8988T (cell line): ENCODE measurements around the gene INO80E.
A peak's percentile ranks its signal among the peaks of the same experiment; 100 is the strongest.
"Not testable (repeated sequence)": the region's sequence is repeated elsewhere in the genome, so short reads cannot be mapped to it uniquely, and the experiment has no call there.

Experiments used
- DNase-seq: peaks from one replicate; pipeline ENCODE4 v3.0.0; 2011

INO80E gene

GRCh38 chr16:30010844-30011713 is 15.0 kb downstream of the INO80E start, which contains the start of gene DOC2A:
Gene DOC2A, minus strand, starts transcription at chr16:30011027. Its CDS starts 805 bp downstream, at chr16:30010222.
- no peak for DNase-seq

GRCh38 chr16:30011714-30012504 is 15.9 kb downstream of the INO80E start:
- DNase-seq: no peak

- not testable (repeated sequence) for DNase-seq
Observed at GRCh38 chr16:30012598-30012997, 16.6 kb downstream of the INO80E start.

GRCh38 chr16:30015450-30015849 is 19.4 kb downstream of the INO80E start:
- not testable (repeated sequence) for DNase-seq

- no peak for DNase-seq
Observed at GRCh38 chr16:30016555-30017276, 20.7 kb downstream of the INO80E start.

- DNase-seq: no peak
Observed at GRCh38 chr16:30017277-30017656, 21.2 kb downstream of the INO80E start.

GRCh38 chr16:30017937-30018336 is 21.9 kb downstream of the INO80E start:
- DNase-seq: not testable (repeated sequence)

- no peak for DNase-seq
Observed at GRCh38 chr16:30018731-30019158, 22.7 kb downstream of the INO80E start.

GRCh38 chr16:30022887-30023286 is 26.8 kb downstream of the INO80E start, which contains the start of gene C16orf92:
Gene C16orf92, plus strand, starts transcription at chr16:30023198. Its CDS starts 143 bp downstream, at chr16:30023341.
- peak; percentile 2 for DNase-seq

GRCh38 chr16:30023586-30023985 is 27.5 kb downstream of the INO80E start:
- DNase-seq: no peak

- DNase-seq: no peak
Observed at GRCh38 chr16:30024451-30024850, 28.4 kb downstream of the INO80E start.

GRCh38 chr16:30025156-30025555 is 29.1 kb downstream of the INO80E start:
- no peak for DNase-seq

GRCh38 chr16:30025574-30025973 is 29.5 kb downstream of the INO80E start:
- no peak for DNase-seq

- no peak for DNase-seq
Observed at GRCh38 chr16:30026449-30026848, 30.4 kb downstream of the INO80E start.

GRCh38 chr16:30027588-30028437 is 31.8 kb downstream of the INO80E start:
- peak; percentile 4 for DNase-seq

GRCh38 chr16:30028438-30029076 is 32.5 kb downstream of the INO80E start:
- peak; percentile 4 for DNase-seq

- DNase-seq: no peak
Observed at GRCh38 chr16:30030011-30030685, 34.1 kb downstream of the INO80E start.

GRCh38 chr16:30030841-30031413 is 34.9 kb downstream of the INO80E start, which contains the start of gene TLCD3B:
Gene TLCD3B, minus strand, starts transcription at chr16:30031271. Its CDS starts 744 bp downstream, at chr16:30030527.
- no peak for DNase-seq

- DNase-seq: no peak
Observed at GRCh38 chr16:30031477-30031918, 35.5 kb downstream of the INO80E start.
